Activated CD4-positive, CD25-positive, alpha-beta regulatory T cell treated with anti-CD3 and anti-CD28 coated beads, Interleukin-2, amount 50 U/mL, for 24 hours (primary cell): ENCODE results near the gene KYAT1.
A peak's percentile ranks its signal among the peaks of the same experiment; 100 is the strongest.
"Not testable (repeated sequence)": the region's sequence is repeated elsewhere in the genome, so short reads cannot be mapped to it uniquely, and the experiment has no call there.

Source experiments
- ATAC-seq, 2 donors: fragments of 150-1000 bp; cut with Tn5 transposase; one replicate each; pipeline ENCODE4 v1.10.0; 2021; ENCODE audit warnings: mild to moderate bottlenecking in 1 of 2, moderate library complexity in 1 of 2

Gene KYAT1

DNA sequence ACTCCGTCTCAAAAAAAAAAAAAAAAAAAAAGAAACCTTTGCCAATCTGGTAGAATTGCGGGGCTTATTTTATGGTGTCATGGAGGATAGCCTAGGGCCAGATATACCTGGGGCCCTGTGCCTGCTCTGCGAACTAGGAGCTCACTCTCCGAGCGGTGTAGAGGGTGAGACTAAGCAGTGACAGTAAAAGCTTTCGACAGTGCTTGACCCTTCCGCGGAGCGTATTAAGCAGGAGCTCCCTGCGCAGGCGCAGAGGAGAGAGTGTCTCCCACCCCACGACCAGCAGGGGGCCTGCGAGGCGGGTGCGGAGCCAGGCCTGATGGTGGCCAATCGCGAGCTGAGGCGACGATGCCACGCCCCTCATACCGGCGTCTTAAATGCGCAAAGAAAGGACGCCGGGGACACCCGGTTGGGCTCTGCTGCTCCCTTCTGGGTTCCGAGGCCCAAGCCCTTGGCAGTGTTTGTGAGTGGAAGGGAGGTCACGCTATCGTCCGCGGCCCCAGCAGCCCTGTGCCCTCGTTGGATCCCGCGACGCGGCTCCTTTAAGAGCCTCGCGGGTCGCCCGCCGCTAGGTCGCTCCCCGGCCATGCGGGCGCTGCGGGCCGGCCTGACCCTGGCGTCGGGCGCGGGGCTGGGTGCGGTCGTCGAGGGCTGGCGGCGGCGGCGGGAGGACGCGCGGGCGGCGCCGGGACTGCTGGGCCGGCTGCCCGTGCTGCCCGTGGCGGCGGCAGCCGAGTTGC is 63.5 kb downstream of the KYAT1 start, which contains the start of gene ENDOG:
TSS of gene ENDOG (plus strand) at position 402 of the 740 bp plus-strand sequence. CDS start at position 587, 185 bp downstream.
- ATAC-seq: peak; percentile 91 to 92

DNA sequence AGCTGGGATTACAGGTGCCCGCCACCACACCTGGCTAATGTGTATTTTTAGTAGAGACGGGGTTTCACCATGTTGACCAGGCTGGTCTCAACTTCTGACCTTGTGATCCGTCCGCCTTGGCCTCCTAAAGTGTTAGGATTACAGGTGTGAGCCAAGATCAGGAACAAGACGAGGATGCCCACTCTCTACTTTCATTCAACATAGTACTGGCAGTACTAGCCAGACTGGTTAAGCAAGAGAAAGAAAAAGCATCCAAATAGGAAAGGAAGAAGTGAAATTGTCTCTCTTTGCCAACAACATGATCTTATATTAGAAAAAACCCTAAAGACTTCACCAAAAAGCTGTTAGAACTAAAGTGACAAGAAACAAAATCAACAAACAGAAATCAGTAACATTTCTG is 70.9 kb downstream of the KYAT1 start:
- no peak for ATAC-seq

DNA sequence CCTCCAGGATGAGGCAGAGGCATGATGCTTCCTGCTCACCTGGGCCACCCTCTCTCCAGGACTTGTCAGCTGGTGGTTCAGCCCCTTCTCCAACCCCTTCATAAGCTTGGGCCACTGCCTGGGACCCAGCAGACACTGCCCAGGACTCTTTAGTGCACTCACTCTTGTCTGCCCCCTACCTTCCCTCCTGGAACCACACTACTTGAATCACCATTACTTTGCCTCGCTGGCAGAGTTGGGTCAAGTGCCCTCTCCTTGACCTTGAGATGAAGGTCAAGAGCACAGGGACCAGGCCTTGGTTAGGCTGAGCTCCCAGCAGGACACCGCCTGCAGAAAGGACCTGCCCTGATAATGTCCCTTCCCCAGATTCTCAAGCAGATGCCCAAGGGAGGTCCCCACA is 71.9 kb downstream of the KYAT1 start:
- no peak for ATAC-seq

DNA sequence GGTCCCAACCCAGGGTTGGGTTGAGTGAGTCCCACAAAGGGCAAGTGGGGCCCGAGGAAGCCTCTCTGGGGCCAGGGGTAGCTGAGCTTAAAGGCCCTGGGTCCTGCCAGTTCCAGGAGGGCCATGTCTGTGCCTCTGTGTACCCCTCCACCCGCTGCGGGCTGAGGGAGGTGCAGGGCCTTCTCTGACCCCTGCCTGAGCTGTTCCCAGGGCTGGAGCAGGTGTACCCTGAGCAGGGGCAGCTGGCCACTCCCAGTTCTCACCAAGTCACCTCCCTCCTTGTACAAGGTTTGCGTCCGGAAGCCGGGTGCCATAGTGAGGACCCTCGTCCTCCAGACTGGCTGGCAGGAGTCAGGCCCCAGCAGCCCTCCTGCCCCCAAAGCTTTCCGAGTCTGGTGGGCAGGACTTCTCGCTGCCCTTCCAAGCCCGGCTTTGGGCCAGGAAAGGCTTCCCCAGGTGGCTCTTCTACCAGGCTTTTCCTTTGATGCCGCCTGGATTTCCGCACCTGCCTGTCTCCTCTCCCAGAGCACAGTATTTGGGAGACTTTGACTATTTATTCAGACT is 72.6 kb downstream of the KYAT1 start:
- no peak for ATAC-seq

DNA sequence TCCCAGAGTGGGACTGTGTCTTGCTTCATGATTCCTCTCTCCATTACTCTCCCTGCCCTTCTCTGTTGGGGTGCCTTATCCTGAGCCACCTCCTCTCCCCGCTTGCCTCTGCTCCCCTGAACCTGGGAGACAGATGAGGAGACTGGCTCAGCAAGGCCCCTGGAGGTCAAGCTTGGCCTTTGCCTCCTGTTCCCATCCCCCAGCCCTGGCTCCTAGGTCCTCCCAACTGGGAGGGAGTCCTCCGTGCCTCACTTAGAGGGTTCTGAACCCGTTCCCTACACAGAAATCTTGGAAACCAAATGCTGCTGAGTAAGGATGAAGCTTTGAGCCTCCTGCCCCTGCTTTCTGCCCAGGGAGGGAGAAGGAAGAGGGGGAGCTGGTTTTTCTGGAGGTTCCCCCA is 73.2 kb downstream of the KYAT1 start:
- no peak for ATAC-seq

DNA sequence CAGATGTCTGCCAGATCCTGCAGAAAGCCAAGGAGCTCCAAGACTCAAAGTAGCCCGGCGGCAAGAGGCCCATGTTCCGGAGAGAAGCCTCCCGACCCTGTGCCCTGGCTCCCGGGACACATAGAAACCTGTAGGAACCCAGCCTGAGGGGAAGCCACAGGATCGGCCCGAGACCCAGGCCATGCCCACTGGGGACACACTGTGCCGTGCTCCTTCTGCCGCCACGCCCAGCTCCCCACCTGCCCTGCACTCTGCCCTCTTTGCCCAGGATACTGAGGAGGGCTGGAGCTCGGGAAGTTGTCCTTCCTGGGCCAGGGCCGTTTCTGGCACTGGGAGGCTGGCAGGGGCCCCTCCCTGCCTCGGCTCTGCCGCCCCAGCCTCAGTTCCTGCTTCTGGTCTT is 73.9 kb downstream of the KYAT1 start:
- no peak for ATAC-seq

DNA sequence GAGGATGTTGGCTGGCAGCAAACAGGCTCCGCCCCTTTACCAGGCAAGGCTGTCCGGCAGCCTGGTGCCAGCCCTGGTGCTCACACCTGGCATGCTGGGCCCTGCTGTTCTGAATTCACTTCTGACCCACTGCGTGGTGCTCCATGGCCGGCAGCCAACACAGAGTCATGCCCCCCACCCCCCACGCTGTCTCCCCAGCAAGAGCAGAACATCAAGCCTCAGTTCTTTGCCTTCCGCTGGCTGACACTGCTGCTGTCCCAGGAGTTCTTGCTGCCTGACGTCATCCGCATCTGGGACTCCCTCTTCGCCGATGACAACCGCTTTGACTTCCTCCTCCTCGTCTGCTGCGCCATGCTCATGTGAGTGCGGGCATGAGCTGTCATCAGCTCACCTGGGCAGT is 76.1 kb downstream of the KYAT1 start:
- no peak for ATAC-seq

DNA sequence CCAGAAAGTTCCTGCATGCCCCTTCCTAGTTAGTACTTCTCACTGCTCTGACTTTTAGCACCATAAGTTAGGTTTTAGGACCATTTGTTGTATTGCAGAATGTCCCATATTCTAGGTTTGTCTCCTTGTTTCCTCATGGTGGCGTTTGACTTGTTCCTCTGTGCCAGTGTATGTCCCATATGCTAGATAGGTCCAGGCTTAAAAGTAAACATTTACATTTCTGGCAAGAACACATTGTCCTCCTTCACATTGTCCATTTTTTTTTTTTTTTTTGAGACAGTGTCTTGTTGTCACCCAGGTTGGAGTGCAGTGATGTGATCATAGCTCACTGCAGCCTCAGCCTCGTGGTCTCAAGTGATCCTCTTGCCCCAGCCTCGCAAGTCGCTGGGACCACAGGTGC is 79.3 kb downstream of the KYAT1 start:
- ATAC-seq: no peak

DNA sequence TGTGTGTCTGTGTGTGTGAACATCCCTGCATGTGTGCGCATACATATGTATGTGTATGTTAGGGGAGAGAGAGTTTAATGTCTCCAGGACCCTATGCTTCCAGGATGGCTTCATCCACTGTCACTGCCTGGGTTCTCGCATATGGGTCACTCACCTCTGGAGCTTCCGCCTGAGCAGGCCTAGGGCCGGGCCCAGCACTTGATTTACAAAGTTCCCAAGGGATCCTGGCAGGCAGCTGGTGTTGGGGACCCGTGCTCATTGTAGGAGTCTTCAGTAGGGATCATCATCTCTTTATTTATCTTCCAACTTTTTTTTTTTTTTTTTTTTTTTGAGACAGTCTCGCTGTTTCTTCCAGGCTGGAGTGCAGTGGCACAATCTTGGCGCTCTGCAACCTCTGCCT is 81.7 kb downstream of the KYAT1 start:
- ATAC-seq: no peak

DNA sequence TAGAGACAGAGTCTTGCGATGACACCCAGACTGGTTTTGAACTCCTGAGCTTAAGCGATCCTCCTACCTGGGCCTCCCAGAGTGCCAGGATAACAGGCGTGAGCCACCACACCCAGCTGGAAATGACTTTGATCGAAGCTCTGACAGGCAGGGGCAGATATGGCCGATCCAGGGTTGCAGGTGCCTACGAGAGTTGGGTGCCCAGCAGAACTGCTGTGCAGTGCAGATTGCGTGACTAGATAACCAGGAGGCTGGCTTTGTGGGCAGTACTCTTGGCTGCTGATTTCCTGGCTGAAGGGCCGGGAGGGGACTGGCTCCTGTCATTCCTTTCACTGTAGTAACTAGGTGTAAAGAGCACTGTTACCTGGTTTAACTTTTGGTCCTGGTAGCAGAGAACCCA is 82.9 kb downstream of the KYAT1 start:
- peak in 1 of 2 donors; percentile 7 for ATAC-seq

DNA sequence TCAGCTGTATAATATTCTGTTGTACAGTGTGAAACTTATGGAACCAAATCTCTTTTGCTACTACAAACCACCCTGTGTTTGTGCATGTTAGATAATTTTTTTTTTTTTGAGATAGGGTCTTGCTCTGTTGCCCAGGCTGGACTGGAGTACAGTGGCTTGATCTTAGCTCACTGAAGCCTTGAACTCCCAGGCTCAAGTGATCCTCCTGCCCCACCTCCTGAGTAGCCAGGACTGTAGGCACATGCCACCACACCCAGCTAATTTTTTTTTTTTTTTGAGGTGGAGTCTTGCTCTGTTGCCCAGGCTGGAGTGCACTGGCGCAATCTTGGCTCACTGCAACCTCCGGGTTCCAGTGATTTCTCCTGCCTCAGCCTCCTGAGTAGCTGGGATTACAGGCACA is 86.8 kb downstream of the KYAT1 start:
- ATAC-seq: not testable (repeated sequence)

DNA sequence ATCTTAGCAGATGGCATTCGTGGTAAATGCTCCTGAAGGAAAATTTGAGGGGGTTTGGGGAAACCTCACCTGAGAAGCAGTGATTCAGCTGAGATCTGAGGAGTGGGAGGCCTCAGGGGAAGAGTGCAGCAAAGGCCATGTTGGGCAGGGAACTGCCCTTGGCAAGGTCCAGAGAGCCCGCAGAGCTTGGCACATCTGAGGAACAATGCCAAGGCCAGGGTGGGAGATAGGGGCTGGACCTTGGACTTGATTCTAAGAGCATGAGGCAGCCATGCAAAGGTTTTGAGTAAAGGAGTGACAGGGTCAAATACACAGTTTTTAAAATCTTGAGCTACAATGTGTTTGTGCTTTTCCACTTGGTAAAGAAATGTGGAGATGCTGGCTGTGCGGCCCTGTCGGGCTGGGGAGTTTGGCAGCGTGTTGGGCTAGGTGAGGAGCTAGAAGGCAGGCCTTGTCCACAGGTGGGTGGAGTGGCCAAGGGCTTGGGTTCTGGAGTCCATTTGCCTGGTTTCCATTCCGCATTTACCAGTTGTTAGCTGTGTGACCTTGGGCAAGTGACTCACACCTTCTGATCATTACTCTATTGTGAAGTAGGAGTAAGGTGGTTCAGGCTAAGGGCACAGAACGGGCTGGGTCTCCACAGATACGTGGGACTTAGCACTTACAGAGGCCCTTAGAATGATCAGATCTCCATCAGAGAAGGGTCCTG is 88.6 kb downstream of the KYAT1 start:
- no peak for ATAC-seq

DNA sequence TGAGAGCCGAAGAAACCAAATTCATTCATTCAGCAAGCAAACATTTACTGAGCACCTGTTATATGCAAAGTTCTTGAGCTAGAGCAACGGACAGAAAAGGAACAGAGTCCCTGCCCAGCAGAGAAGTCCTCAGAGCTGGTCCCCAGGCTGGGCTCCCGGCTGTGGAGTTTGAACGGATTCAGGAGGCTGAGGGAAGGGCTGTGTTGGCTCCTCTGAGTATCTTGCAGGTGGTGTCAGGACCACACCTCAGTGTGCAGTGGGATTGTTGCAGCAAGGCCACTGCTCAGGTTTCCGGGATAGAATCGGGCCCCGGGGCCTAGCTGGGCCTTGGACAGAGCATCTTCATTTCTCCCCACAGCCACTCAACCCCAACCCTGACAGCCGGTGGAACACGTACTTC is 89.6 kb downstream of the KYAT1 start:
- no peak for ATAC-seq

DNA sequence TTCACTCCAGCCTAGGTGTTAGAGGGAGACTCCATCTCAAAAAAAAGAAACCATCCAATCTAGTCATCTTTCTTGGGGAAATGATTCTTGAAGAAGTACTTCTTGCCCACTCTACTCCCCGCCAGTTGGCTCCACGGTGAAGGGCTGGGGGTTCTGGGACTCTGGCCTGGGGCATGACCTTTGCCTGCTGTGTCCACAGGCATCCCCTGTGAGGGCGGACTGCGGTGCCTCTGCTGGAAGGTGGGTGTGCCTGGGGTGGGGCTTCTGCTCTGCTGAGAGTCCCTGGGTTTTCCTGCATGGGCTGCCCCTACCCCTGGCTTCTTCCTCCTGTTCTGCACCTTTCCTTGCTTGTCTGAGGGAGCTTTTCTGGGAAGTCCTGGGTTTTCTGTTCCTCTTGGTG is 91.2 kb downstream of the KYAT1 start:
- ATAC-seq: no peak

DNA sequence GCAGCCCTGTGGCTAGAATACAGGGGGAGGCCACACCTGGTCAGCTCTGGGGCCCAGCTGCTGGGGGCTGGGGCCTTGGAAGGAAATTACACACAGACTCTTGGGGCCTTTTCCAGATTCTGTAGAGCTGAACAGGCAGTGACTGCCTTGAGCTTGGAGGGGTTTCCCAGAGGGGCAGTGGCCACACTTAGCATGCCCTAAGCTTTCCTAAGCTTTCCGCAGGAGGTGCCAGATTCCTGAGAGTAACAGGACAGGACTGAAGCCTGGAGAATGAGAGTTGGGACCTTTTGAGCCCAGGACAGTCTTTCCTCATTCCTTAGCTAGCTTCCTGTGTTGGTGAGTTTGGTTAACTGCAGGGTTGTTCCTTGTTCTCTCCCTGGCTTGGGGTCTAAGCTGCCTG is 93.3 kb downstream of the KYAT1 start:
- no peak for ATAC-seq

DNA sequence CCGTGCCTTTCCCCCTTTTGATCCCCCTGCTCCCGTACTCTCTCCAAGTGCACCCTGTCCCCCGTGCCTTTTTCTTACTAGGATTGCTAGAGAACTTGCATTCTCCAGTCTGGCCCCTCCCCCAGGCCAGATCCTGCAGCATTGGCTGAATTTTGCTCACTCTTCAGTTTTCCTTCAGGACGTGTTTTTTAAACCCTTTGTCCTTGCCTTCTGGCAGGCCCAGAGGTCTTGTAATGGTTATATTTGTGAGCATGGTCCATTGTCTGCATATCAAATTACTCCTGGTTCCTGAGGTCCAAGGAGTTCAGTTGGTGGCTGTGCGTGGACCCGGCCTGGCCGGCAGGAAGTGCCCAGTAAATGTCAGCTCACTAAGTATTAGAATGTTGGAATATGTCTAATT is 94.1 kb downstream of the KYAT1 start:
- ATAC-seq: no peak

DNA sequence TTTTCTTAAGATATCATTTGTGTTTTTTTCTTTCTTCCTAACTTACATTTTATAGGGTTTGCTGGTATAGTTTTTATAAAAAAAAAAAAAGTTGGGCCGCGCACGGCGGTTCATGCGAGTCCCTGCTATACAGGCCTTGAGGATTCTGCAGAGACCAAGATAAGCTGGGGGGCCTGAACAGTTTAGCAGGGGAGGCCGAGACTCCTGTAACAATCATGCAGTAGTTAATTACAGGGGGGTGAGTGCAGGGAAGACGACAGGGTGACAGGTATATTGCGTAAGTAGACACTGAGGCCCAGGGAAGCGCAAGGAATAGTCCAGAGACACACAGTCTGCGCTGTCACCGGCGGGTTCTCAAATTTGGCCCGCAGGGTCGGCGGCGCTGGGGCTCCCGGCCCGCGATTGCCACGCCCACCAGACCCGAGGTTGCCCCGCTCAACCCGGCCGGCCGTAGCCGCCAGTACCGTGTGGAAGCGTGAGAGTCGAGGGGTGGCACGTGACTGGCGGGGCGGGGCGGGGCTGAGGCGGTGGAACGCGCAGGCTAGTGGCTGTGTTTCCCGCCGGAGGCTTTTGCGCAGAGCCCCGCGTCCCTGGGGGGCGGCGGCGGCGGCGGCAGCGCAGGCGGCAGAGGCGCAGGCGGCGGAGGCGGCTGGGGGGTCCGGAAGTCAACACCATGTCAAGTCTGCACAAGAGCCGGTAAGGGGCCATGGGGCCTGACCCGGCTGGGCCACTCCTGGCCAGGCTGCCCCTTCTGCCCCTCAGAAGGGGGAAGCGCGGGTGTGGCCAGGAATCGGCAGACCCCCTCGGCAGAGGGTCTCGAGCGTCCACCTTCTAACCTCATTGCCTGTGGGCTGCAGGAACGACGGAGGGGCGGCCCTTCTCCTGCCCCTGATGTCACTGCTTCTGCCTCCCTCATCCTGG is 94.8 kb downstream of the KYAT1 start, which contains the start of gene TBC1D13:
TSS of gene TBC1D13 (plus strand) at position 573 of the 921 bp plus-strand sequence. CDS start at position 674, 101 bp downstream.
- ATAC-seq: peak; percentile 98 to 99

DNA sequence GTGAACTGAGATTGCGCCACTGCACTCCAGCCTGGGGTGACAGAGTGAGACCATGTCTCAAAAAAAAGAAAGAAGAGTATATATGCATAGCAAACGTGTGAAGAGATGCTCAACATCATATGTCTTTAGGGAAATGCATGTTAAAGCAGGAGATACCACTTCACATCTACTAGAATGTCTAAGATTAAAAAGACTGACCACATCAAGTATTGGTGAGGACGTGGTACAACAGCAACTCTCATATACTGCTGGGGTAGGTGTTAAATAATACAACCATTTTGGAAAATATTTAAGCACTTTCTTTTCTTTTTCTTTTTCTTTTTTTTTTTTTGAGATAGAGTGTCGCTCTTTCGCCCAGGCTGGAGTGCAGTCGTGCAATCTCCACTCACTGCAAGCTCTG is 96.3 kb downstream of the KYAT1 start:
- ATAC-seq: no peak
